ENCODE data around the gene ZNF785. TPM values are rescaled to one million over a fixed set of nuclear protein-coding genes. Genes with fewer than 3 reads are reported as not detected.

ZNF785 gene
- total RNA-seq, 4 donors from 2014 or later = 6.8 to 10.9 (median 7.3) TPM

DNA sequence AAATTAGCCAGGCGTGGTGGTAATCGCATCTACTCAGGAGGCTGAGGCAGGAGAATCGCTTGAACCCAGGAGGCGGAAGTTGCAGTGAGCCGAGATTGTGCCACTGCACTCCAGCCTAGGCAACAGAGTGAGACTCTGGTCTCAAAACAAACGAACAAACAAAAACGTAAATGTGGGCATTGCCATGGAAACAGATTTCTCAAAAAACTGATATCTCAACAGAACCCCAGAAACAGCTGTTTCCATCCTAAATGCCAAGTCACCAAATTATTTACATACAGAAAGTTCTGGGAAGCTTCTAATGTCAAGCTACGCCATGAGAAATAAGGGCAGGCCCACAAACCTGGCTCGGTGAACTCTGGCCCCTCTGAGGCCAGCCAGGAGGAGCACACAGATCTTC, 40.7 kb upstream of the ZNF785 start:
- 86% methylated on average over 9 of the region's 9 CpGs for WGBS
- TF ChIP-seq EP300 (IDR thresholded peaks at IDR 0.05) = no peak
- TF ChIP-seq, protein P1, sequence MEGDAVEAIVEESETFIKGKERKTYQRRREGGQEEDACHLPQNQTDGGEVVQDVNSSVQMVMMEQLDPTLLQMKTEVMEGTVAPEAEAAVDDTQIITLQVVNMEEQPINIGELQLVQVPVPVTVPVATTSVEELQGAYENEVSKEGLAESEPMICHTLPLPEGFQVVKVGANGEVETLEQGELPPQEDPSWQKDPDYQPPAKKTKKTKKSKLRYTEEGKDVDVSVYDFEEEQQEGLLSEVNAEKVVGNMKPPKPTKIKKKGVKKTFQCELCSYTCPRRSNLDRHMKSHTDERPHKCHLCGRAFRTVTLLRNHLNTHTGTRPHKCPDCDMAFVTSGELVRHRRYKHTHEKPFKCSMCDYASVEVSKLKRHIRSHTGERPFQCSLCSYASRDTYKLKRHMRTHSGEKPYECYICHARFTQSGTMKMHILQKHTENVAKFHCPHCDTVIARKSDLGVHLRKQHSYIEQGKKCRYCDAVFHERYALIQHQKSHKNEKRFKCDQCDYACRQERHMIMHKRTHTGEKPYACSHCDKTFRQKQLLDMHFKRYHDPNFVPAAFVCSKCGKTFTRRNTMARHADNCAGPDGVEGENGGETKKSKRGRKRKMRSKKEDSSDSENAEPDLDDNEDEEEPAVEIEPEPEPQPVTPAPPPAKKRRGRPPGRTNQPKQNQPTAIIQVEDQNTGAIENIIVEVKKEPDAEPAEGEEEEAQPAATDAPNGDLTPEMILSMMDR (IDR thresholded peaks at IDR 0.05) = no peak
- no peak overlapping the region for H3K27ac ChIP-seq (replicated peaks in 1 of 4)
- intact Hi-C loops (cut with DNase I) = no loop called here
- peaks cover 0 to 5% (median 1%) of the 10 kb centered on the region in 4 donors for H3K4me1 ChIP-seq
- H3K9me3 ChIP-seq = no peaks in the 10 kb centered on the region
- H3K36me3 ChIP-seq = no peaks in the 10 kb centered on the region
- DNase-seq (ENCODE audit: extremely low spot score) = no peak
- H3K27me3 ChIP-seq = peaks cover 0 to 5% (median 0%) of the 10 kb centered on the region in 4 donors
- no peak overlapping the region for H3K4me3 ChIP-seq

GRCh38 chr16:30623536-30624283, 38.2 kb upstream of the ZNF785 start:
- DNase-seq (ENCODE audit: extremely low spot score) = no peak
- Histone ChIP-seq H3K27ac (replicated peaks in 1 of 4) (no peak overlapping the region), H3K9me3 (no peaks in the 10 kb centered on the region), H3K4me1 (peaks cover 0 to 3% (median 1%) of the 10 kb centered on the region in 4 donors), H3K36me3 (no peaks in the 10 kb centered on the region), H3K4me3 (no peak overlapping the region), H3K27me3 (peaks cover 0 to 5% (median 0%) of the 10 kb centered on the region in 4 donors)
- intact Hi-C loops (cut with DNase I) = no loop called here
- 84% methylated on average over 11 of the region's 11 CpGs for WGBS
- TF ChIP-seq EP300 (IDR thresholded peaks at IDR 0.05) (no peak), POLR2A (IDR thresholded peaks at IDR 0.05; ENCODE audit: low read depth) (no peak), POLR2AphosphoS5 (IDR thresholded peaks at IDR 0.05) (no peak)
- TF ChIP-seq, protein P1 (IDR thresholded peaks at IDR 0.05) = no peak

DNA sequence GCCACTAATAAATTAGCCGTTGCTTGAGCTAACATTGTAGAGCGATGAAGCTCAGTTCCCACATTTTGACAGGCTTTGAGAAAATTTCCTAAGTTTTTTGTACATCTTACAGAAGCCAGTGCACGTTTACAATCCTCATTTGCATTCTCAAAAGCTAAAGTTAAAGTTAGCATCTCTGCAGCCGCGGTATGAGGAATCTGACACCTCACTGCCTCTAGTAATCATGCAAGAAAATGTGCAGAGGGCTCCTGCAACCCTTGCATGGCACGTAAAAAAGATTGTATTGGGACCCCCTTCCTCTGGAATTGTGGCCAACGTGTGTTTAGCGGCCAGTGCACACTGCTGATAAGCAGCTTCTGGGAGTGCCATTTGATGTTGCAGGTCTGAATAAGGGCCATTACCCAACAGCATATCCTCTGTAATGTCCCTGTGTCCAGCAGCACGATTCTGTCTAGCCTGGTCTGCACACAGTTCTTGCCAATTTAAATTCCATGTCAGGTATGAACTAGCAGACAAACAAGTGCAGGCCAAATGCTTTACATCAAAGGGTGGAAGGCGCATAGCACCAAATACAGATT, 37.0 kb upstream of the ZNF785 start:
- H3K4me1 ChIP-seq = no peaks in the 10 kb centered on the region
- no peak overlapping the region for H3K4me3 ChIP-seq
- no peaks in the 10 kb centered on the region for H3K36me3 ChIP-seq
- no peaks in the 10 kb centered on the region for H3K9me3 ChIP-seq
- intact Hi-C loops (cut with DNase I) = no loop called here
- H3K27me3 ChIP-seq = peaks cover 0 to 5% (median 0%) of the 10 kb centered on the region in 4 donors
- 76% methylated on average over 9 of the region's 10 CpGs for WGBS
- H3K27ac ChIP-seq (replicated peaks in 1 of 4) = no peak overlapping the region
- no peak for DNase-seq (ENCODE audit: extremely low spot score)
- TF ChIP-seq, protein P1 (IDR thresholded peaks at IDR 0.05) = no peak
- no peak for TF ChIP-seq POLR2A (IDR thresholded peaks at IDR 0.05; ENCODE audit: low read depth)
- TF ChIP-seq POLR2AphosphoS5 (IDR thresholded peaks at IDR 0.05) = no peak
- TF ChIP-seq EP300 (IDR thresholded peaks at IDR 0.05) = no peak

DNA sequence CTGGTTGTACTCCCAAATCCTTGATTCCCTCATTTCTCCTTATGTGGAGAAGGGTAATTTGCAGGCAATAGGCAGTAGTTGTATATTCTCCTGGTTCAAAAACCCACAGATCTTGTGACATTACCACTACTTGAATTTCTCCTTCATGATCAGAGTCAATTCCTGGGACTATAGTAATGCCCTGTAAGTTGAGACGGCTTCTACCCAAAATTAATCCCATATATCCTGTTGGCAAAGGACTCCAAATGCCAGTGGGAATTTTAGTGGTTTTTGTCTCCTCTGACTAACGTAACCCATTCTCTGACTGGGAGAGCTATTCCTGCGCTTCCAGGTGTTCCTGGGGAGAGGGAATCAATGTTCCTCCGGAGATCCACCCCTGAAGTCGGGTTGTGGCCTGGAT, 36.3 kb upstream of the ZNF785 start:
- intact Hi-C loops (cut with DNase I) = no loop called here
- Histone ChIP-seq H3K9me3 (no peaks in the 10 kb centered on the region), H3K4me3 (no peak overlapping the region), H3K27ac (replicated peaks in 1 of 4) (no peak overlapping the region), H3K27me3 (peaks cover 0 to 5% (median 0%) of the 10 kb centered on the region in 4 donors), H3K36me3 (no peaks in the 10 kb centered on the region), H3K4me1 (no peaks in the 10 kb centered on the region)
- 79% methylated on average over 5 of the region's 5 CpGs for WGBS
- TF ChIP-seq POLR2A (IDR thresholded peaks at IDR 0.05; ENCODE audit: low read depth) = no peak
- TF ChIP-seq POLR2AphosphoS5 (IDR thresholded peaks at IDR 0.05) = no peak
- no peak for TF ChIP-seq EP300 (IDR thresholded peaks at IDR 0.05)
- TF ChIP-seq, protein P1 (IDR thresholded peaks at IDR 0.05) = no peak
- no peak for DNase-seq (ENCODE audit: extremely low spot score)

Measured in esophagus muscularis mucosa (tissue), 4 donors.